Measurements from ENCODE around the gene SLBP. TPM values are rescaled to one million over a fixed set of nuclear protein-coding genes. Genes with fewer than 3 reads are reported as not detected.

Gene SLBP
- total RNA-seq, 4 donors from 2014 or later: 17.0 to 25.6 (median 21.0) TPM

GRCh38 chr4:1730532-1731135 is 18.5 kb upstream of the SLBP start:
- Histone ChIP-seq H3K4me3 (no peak overlapping the region), H3K27ac (no peak overlapping the region), H3K27me3 (no peaks in the 10 kb centered on the region), H3K36me3 (peaks cover 0 to under 1% of the 10 kb centered on the region in 2 donors), H3K4me1 (peaks cover 2 to 5% of the 10 kb centered on the region in 2 donors), H3K9me3 (no peaks in the 10 kb centered on the region)
- intact Hi-C loops (cut with DNase I; ENCODE audit: low total_unique reads): no loop called here
- DNase-seq (no peak), ATAC-seq (no peak)
- TF ChIP-seq POLR2A (IDR thresholded peaks at IDR 0.05): no peak
- TF ChIP-seq CTCF (IDR thresholded peaks at IDR 0.05 in 4 of 5, conservative IDR thresholded peaks at IDR 0.05 in 1 of 5): no peak
- in situ Hi-C loops (cut with MboI; ENCODE audit: low sequenced_read_pairs in 4 of 4): loop anchor here in 1 of 4 donors (25.0 kb wide), 1 partner anchor 157 kb away; no protein-coding TSS in a partner anchor

GRCh38 chr4:1728061-1728980 is 16.2 kb upstream of the SLBP start:
- Histone ChIP-seq H3K4me3 (peak overlapping the region in 2 of 4 donors; percentile 5 to 28), H3K36me3 (no peaks in the 10 kb centered on the region), H3K27me3 (no peaks in the 10 kb centered on the region), H3K4me1 (peaks cover 2 to 5% of the 10 kb centered on the region in 2 donors), H3K9me3 (no peaks in the 10 kb centered on the region), H3K27ac (peak overlapping the region in 3 of 4 donors; percentile 60 to 65 (median 61))
- in situ Hi-C loops (cut with MboI; ENCODE audit: low sequenced_read_pairs in 4 of 4): loop anchor here in 3 of 4 donors (5.0 to 25.0 kb wide), 3 partner anchors 36 to 159 kb away; no protein-coding TSS in a partner anchor
- ATAC-seq (no peak), DNase-seq (no peak)
- TF ChIP-seq CTCF (IDR thresholded peaks at IDR 0.05 in 4 of 5, conservative IDR thresholded peaks at IDR 0.05 in 1 of 5): no peak
- TF ChIP-seq POLR2A (IDR thresholded peaks at IDR 0.05): no peak
- intact Hi-C loops (cut with DNase I; ENCODE audit: low total_unique reads): loop anchor here (5.0 to 10.0 kb wide), 3 partner anchors 144 to 686 kb away; partner anchors contain the start of genes CFAP99, UVSSA and ZFYVE28

- ATAC-seq (no peak), DNase-seq (peak; percentile 39 to 45)
- no peaks in the 10 kb centered on the region for H3K36me3 ChIP-seq
- in situ Hi-C loops (cut with MboI; ENCODE audit: low sequenced_read_pairs in 4 of 4): loop anchor here in 3 of 4 donors (5.0 to 25.0 kb wide), 3 partner anchors 35 to 160 kb away; no protein-coding TSS in a partner anchor
- H3K27me3 ChIP-seq: no peaks in the 10 kb centered on the region
- H3K27ac ChIP-seq: peak overlapping the region in 3 of 4 donors; percentile 60 to 65 (median 61)
- intact Hi-C loops (cut with DNase I; ENCODE audit: low total_unique reads): loop anchor here (2.0 to 10.0 kb wide), 4 partner anchors 19 to 687 kb away; partner anchors contain the start of genes CFAP99, UVSSA and ZFYVE28
- TF ChIP-seq POLR2A (IDR thresholded peaks at IDR 0.05) (no peak), CTCF (IDR thresholded peaks at IDR 0.05 in 4 of 5, conservative IDR thresholded peaks at IDR 0.05 in 1 of 5) (no peak)
- peaks cover 2 to 5% of the 10 kb centered on the region in 2 donors for H3K4me1 ChIP-seq
- H3K4me3 ChIP-seq: peak overlapping the region; percentile 5 to 28 (median 26)
- H3K9me3 ChIP-seq: no peaks in the 10 kb centered on the region
Observed at GRCh38 chr4:1727117-1728031, 15.3 kb upstream of the SLBP start.
